Measurements from ENCODE around the gene AGAP3.

DNA sequence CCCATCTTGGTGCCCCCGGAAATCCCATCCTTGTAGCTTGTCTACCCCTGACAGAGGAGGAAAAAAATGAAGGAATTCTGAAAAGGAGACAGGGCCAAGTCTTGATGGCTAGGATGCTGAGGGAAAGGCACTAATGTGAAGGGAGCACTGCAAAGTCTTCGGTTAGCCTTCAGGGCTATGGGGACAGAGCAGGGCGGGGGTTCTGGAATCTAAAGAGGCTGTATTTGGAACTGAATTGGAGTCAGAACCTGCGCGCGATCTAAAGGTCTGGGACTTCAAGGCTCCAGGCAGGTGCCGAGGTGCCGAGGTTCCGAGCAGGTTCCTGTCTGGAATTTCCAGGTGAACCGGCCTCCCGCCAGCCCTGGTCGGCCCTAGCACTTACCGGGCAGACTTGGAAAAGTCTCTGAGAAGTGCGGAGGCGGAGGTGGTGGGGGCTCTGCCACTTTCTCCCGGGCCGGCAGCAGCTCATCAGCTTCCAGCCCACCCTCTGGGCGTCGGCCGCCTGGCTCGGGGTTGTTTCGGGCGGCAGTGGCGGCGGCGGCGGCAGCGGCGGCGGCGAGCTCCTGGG is 80.4 kb downstream of the AGAP3 start:
- TF ChIP-seq CTCF (IDR thresholded peaks at IDR 0.05) (no peak), POLR2AphosphoS5 (IDR thresholded peaks at IDR 0.05) (no peak), POLR2A (IDR thresholded peaks at IDR 0.05) (no peak)
